Endothelial cell of umbilical vein (primary cell): ENCODE data around the gene PRDM16. TPM values are rescaled to one million over a fixed set of nuclear protein-coding genes. Genes with fewer than 3 reads are reported as not detected.

ENCODE experiments used
- BruUV-seq: library from RNA; stranded (reverse); fragments of 400-500 nt; replicated peaks from 2 replicates; lab custom pipeline; 2021; lab: Mats Ljungman, UMichigan
- CTCF ChIA-PET: fragments of 300-600, 350-600 bp; sonication (Branson Sonifier 250); formaldehyde crosslinking; loops from one replicate; lab custom pipeline; 2021; ENCODE audit warnings: antibody characterized with exemption, inconsistent platforms; lab: Charles Lee
- POLR2A ChIA-PET: fragments of 300-600, 350-600 bp; sonication (Branson Sonifier 250); formaldehyde crosslinking; loops from one replicate; lab custom pipeline; 2021; ENCODE audit warnings: antibody characterized with exemption, inconsistent platforms; lab: Charles Lee
- DNase-seq: peaks from one replicate; pipeline ENCODE4 v3.0.0-alpha.2; 2011; ENCODE audit warnings: low read depth, low spot score
- FAIRE-seq: peaks from 2 replicates; lab custom pipeline; 2011; peaks lifted over from hg19 to GRCh38; lab: Jason Lieb, UNC
- H2AFZ ChIP-seq: 2 replicates; pipeline ENCODE4 v1.6.0; 2012; ENCODE audit warnings: low read depth, low read length, control low read depth, inconsistent platforms
- H3K27ac ChIP-seq: 2 replicates; pipeline ENCODE4 v1.5.1; 2011; ENCODE audit warnings: low read depth, mild to moderate bottlenecking, control low read depth, low read length, moderate library complexity; ENCODE audit not compliant: insufficient read depth
- H3K27me3 ChIP-seq, 2 experiments: 2 replicates each; pipeline versions ENCODE4 v1.6.0 to v1.6.1; 2011; ENCODE audit warnings: low read length in 2 of 2, mixed read lengths in 1 of 2; ENCODE audit not compliant: control insufficient read depth in 2 of 2, insufficient read depth in 2 of 2
- H3K36me3 ChIP-seq, 2 experiments: 2 replicates in 1 of 2; 3 replicates in 1 of 2; pipeline ENCODE4 v1.5.1; 2011; ENCODE audit warnings: low read length in 2 of 2, mild to moderate bottlenecking in 1 of 2, moderate library complexity in 1 of 2; ENCODE audit not compliant: control insufficient read depth in 2 of 2, insufficient read depth in 2 of 2; ENCODE audit errors: extremely low read depth in 1 of 2
- H3K4me1 ChIP-seq: 3 replicates; pipeline ENCODE4 v1.5.1; 2011; ENCODE audit warnings: mild to moderate bottlenecking, low read length; ENCODE audit not compliant: control insufficient read depth, insufficient read depth; ENCODE audit errors: extremely low read depth
- H3K4me2 ChIP-seq: 2 replicates; pipeline ENCODE4 v1.6.1; 2011; ENCODE audit warnings: low read length, control low read depth, mixed read lengths; ENCODE audit not compliant: insufficient read depth
- H3K4me3 ChIP-seq, 3 experiments: fragments of 200-600 bp in 1 of 3; sonication (generic), shearing (Covaris generic) in 1 of 3; replicated peaks in 1 of 3; 2 replicates each; pipeline ENCODE4 v1.5.1; 2011 to 2016; ENCODE audit warnings: control low read depth in 3 of 3, low read length in 3 of 3, mild to moderate bottlenecking in 2 of 3, inconsistent platforms in 1 of 3, low read depth in 1 of 3, moderate library complexity in 1 of 3; ENCODE audit not compliant: insufficient read depth in 1 of 3
- H3K79me2 ChIP-seq: 2 replicates; pipeline ENCODE4 v1.6.0; 2012; ENCODE audit warnings: low read length, inconsistent platforms; ENCODE audit not compliant: control insufficient read depth, insufficient read depth
- H3K9ac ChIP-seq: replicated peaks from 2 replicates; pipeline ENCODE3; 2011; ENCODE audit warnings: low read length, control low read depth; ENCODE audit not compliant: insufficient read depth; ENCODE audit errors: extremely low read depth
- H3K9me1 ChIP-seq: replicated peaks from 3 replicates; pipeline ENCODE4 v1.6.0; 2011; ENCODE audit warnings: mild to moderate bottlenecking, low read length; ENCODE audit not compliant: control insufficient read depth, insufficient read depth; ENCODE audit errors: extremely low read depth
- H3K9me3 ChIP-seq: replicated peaks from 2 replicates; pipeline ENCODE4 v1.5.1; 2012; ENCODE audit warnings: low read length, inconsistent platforms; ENCODE audit not compliant: control insufficient read depth, insufficient read depth
- H4K20me1 ChIP-seq: replicated peaks from 2 replicates; pipeline ENCODE3; 2011; ENCODE audit warnings: mild to moderate bottlenecking, low read length; ENCODE audit not compliant: control insufficient read depth, insufficient read depth; ENCODE audit errors: extremely low read depth
- EZH2 ChIP-seq: IDR thresholded peaks from 2 replicates; pipeline ENCODE4 v1.6.1; 2012; ENCODE audit warnings: borderline replicate concordance, low read depth, mild to moderate bottlenecking, moderate library complexity, low read length, inconsistent platforms; ENCODE audit not compliant: severe bottlenecking
- FOS ChIP-seq: IDR thresholded peaks from 2 replicates; pipeline ENCODE4 v1.6.1; 2011; ENCODE audit warnings: mild to moderate bottlenecking, low read length, moderate library complexity, borderline replicate concordance; ENCODE audit not compliant: insufficient read depth
- GATA2 ChIP-seq: IDR thresholded peaks from 2 replicates; pipeline ENCODE4 v1.7.0; 2011; ENCODE audit warnings: low read depth, mild to moderate bottlenecking, moderate library complexity, mixed read lengths, low read length; ENCODE audit not compliant: insufficient read length, insufficient read depth
- JUN ChIP-seq: IDR thresholded peaks from 2 replicates; pipeline ENCODE4 v1.6.1; 2011; ENCODE audit warnings: borderline replicate concordance, low read depth; ENCODE audit not compliant: insufficient read length, insufficient read depth
- MYC ChIP-seq: IDR thresholded peaks from one replicate; pipeline ENCODE4 v1.6.1; 2011; ENCODE audit warnings: mild to moderate bottlenecking, low read depth, low read length
- POLR2A ChIP-seq: IDR thresholded peaks from 2 replicates; pipeline ENCODE4 v1.6.1; 2012; ENCODE audit warnings: low read depth, mild to moderate bottlenecking, control low read depth, low read length
- POLR2AphosphoS5 ChIP-seq: IDR thresholded peaks from 2 replicates; pipeline ENCODE4 v1.6.1; 2012; ENCODE audit warnings: low read depth, mild to moderate bottlenecking, control low read depth, low read length, moderate library complexity; ENCODE audit not compliant: insufficient read depth
- dilution Hi-C: fragments of 300-500 bp; cut with MboI; formaldehyde crosslinking; loops from one replicate; pipeline ENCODE4 v1.15.0; 2019; ENCODE audit warnings: low sequenced_read_pairs; ENCODE audit not compliant: extremely low pct_ligation_motif_present
- intact Hi-C: fragments of 100-400 bp; cut with micrococcal nuclease; formaldehyde crosslinking; loops from one replicate; pipeline ENCODE4 v1.10.0; 2022
- polyA plus RNA-seq, 4 experiments: library from polyadenylated mRNA; depleted of rRNA in 3 of 4; stranded (reverse) in 3 of 4; unstranded in 1 of 4; fragments of >200 nt; gene quantifications; 2 replicates each; pipeline versions ENCODE4 v1.2.1 to v1.2.3, GENCODE V29; 2011 to 2012; ENCODE audit warnings: missing spikeins in 1 of 4
- total RNA-seq: library from RNA; stranded (reverse); gene quantifications from 2 replicates; pipeline ENCODE4 v1.2.3, GENCODE V29; 2021
- TF ChIP-seq, protein P1 (sequence below), 2 donors: IDR thresholded peaks; 1 replicate in 1 of 2; 2 replicates in 1 of 2; pipeline ENCODE4 v1.5.1; 2011; ENCODE audit warnings: low read length in 2 of 2, mild to moderate bottlenecking in 2 of 2, moderate library complexity in 2 of 2, control low read depth in 1 of 2, inconsistent platforms in 1 of 2, low read depth in 1 of 2; ENCODE audit not compliant: insufficient read depth in 1 of 2; ENCODE audit errors: extremely low read depth in 1 of 2
- TF ChIP-seq, protein P2 (sequence below): IDR thresholded peaks from 2 replicates; pipeline ENCODE4 v1.6.1; 2011; ENCODE audit not compliant: insufficient read depth, insufficient read length

Gene PRDM16
- total and polyA plus RNA-seq, 2 donors (not counting 3 experiments of a cell fraction or from before 2014, with no cell fraction given): not detected

DNA sequence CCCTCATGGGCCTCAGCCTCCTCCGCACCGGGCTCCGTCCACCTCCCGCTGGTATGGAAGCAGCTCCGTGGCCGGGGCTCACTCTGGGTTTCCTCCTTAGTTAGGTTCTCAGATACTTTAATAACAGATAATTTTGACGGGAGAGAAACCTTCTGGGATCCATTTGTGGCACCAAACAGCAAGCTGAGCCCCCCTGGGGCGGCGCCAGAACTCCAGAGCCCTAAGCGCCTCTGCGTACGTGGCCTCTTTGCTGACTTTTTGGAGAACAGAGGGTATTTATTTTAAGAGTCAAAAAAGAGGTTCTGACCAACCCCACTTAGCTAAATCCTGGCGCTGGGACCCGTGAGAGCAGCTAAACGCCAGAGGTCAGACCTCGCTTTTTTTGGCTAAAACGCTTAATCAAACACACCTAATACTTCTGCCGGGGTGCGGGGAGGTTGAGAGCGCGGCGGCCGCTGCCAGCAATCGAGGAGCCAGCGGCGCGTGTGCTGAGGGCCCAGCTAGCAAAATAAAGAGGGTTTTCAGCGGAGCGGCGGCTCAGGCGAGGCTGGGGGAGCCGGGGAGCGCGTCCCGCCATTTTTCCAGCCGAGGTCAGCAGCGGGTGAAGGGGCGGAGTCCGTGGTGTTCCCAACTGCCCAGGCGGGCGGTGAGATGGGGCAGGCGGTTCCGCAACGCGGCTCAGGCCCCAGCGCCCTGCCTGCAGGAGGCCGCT lies 171.7 kb downstream of the PRDM16 start:
- no TSS peak for BruUV-seq
- Histone ChIP-seq H3K27ac (no peak overlapping the region), H3K9me1 (no peaks in the 10 kb centered on the region), H3K27me3 (no peaks in the 10 kb centered on the region), H3K4me2 (no peak overlapping the region), H3K4me3 (no peak overlapping the region), H3K36me3 (no peaks in the 10 kb centered on the region), H3K79me2 (no peaks in the 10 kb centered on the region), H2AFZ (no peak overlapping the region), H3K4me1 (no peaks in the 10 kb centered on the region), H4K20me1 (no peaks in the 10 kb centered on the region), H3K9ac (no peak overlapping the region), H3K9me3 (no peaks in the 10 kb centered on the region)
- POLR2A ChIA-PET: no interaction called here
- dilution Hi-C loops: no loop called here
- TF ChIP-seq, protein P1, sequence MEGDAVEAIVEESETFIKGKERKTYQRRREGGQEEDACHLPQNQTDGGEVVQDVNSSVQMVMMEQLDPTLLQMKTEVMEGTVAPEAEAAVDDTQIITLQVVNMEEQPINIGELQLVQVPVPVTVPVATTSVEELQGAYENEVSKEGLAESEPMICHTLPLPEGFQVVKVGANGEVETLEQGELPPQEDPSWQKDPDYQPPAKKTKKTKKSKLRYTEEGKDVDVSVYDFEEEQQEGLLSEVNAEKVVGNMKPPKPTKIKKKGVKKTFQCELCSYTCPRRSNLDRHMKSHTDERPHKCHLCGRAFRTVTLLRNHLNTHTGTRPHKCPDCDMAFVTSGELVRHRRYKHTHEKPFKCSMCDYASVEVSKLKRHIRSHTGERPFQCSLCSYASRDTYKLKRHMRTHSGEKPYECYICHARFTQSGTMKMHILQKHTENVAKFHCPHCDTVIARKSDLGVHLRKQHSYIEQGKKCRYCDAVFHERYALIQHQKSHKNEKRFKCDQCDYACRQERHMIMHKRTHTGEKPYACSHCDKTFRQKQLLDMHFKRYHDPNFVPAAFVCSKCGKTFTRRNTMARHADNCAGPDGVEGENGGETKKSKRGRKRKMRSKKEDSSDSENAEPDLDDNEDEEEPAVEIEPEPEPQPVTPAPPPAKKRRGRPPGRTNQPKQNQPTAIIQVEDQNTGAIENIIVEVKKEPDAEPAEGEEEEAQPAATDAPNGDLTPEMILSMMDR (IDR thresholded peaks at IDR 0.05; ENCODE audit: extremely low read depth in 1 of 2, insufficient read depth in 1 of 2, low read depth in 1 of 2, low read length in 2 of 2): no peak
- no peak for TF ChIP-seq MYC
- TF ChIP-seq POLR2A: no peak
- TF ChIP-seq POLR2AphosphoS5: no peak
- TF ChIP-seq, protein P2, sequence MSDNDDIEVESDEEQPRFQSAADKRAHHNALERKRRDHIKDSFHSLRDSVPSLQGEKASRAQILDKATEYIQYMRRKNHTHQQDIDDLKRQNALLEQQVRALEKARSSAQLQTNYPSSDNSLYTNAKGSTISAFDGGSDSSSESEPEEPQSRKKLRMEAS: no peak
- no peak for TF ChIP-seq GATA2
- no peak for TF ChIP-seq FOS
- no peak for TF ChIP-seq JUN
- TF ChIP-seq EZH2: no peak
- intact Hi-C loops: no loop called here
- CTCF ChIA-PET: no interaction called here
- FAIRE-seq (no peak), DNase-seq (no peak)
